Trophoblast cell (in vitro differentiated cells and primary cell): ENCODE measurements around the gene AURKA.
"Not testable (repeated sequence)": the region's sequence is repeated elsewhere in the genome, so short reads cannot be mapped to it uniquely, and the experiment has no call there.

Experiments used
- DNase-seq, 2 donors: peaks; one replicate each; pipeline ENCODE4 v3.0.0-alpha.2; 2016
- H2AFZ ChIP-seq: 2 replicates; pipeline ENCODE4 v1.6.1; 2013; ENCODE audit warnings: low read length, moderate library complexity, mild to moderate bottlenecking; ENCODE audit not compliant: insufficient read depth, poor library complexity
- H2AK5ac ChIP-seq: 2 replicates; pipeline ENCODE4 v1.6.1; 2013; ENCODE audit warnings: mild to moderate bottlenecking, low read length
- H2BK120ac ChIP-seq: 2 replicates; pipeline ENCODE4 v1.6.1; 2013; ENCODE audit warnings: low read length, mild to moderate bottlenecking, moderate library complexity; ENCODE audit not compliant: insufficient read depth, poor library complexity
- H2BK12ac ChIP-seq: 2 replicates; pipeline ENCODE4 v1.6.1; 2013; ENCODE audit warnings: mild to moderate bottlenecking, low read length, moderate library complexity
- H2BK5ac ChIP-seq: 2 replicates; pipeline ENCODE4 v1.6.1; 2013; ENCODE audit warnings: low read length, low read depth, moderate library complexity, mild to moderate bottlenecking; ENCODE audit not compliant: poor library complexity
- H3K14ac ChIP-seq: 2 replicates; pipeline ENCODE4 v1.6.1; 2013; ENCODE audit warnings: mild to moderate bottlenecking, low read length
- H3K18ac ChIP-seq: 2 replicates; pipeline ENCODE4 v1.6.1; 2013; ENCODE audit warnings: mild to moderate bottlenecking, low read length
- H3K23ac ChIP-seq: 2 replicates; pipeline ENCODE4 v1.6.1; 2013; ENCODE audit warnings: low read length
- H3K27ac ChIP-seq: 2 replicates; pipeline ENCODE4 v1.5.1; 2013; ENCODE audit warnings: low read depth, mild to moderate bottlenecking, inconsistent platforms, low read length, moderate library complexity
- H3K27me3 ChIP-seq: 2 replicates; pipeline ENCODE4 v1.6.1; 2013; ENCODE audit warnings: inconsistent platforms, mild to moderate bottlenecking, low read length, moderate library complexity; ENCODE audit not compliant: insufficient read depth
- H3K36me3 ChIP-seq, 2 experiments: 1 replicate in 1 of 2; 2 replicates in 1 of 2; pipeline ENCODE4 v1.6.1; 2013; ENCODE audit warnings: low read length in 2 of 2, mild to moderate bottlenecking in 2 of 2, moderate library complexity in 1 of 2; ENCODE audit not compliant: insufficient read depth in 2 of 2, control insufficient read depth in 1 of 2
- H3K4ac ChIP-seq: 2 replicates; pipeline ENCODE4 v1.6.1; 2013; ENCODE audit warnings: low read depth, mild to moderate bottlenecking, low read length, moderate library complexity
- H3K4me1 ChIP-seq, 2 experiments: 1 replicate in 1 of 2; 2 replicates in 1 of 2; pipeline ENCODE4 v1.6.1; 2013; ENCODE audit warnings: low read length in 2 of 2, mild to moderate bottlenecking in 2 of 2, moderate library complexity in 1 of 2; ENCODE audit not compliant: insufficient read depth in 2 of 2, control insufficient read depth in 1 of 2
- H3K4me2 ChIP-seq: 2 replicates; pipeline ENCODE4 v1.6.1; 2013; ENCODE audit warnings: inconsistent platforms, mild to moderate bottlenecking, low read length, moderate library complexity
- H3K4me3 ChIP-seq: 2 replicates; pipeline ENCODE4 v1.5.1; 2013; ENCODE audit warnings: mild to moderate bottlenecking, low read depth, low read length, inconsistent platforms
- H3K79me1 ChIP-seq: one replicate; pipeline ENCODE4 v1.6.1; 2013; ENCODE audit warnings: low read length
- H3K79me2 ChIP-seq: 2 replicates; pipeline ENCODE4 v1.6.1; 2013; ENCODE audit warnings: low read length, mild to moderate bottlenecking; ENCODE audit not compliant: control insufficient read depth, insufficient read depth, poor library complexity
- H3K9ac ChIP-seq: 2 replicates; pipeline ENCODE4 v1.6.1; 2013; ENCODE audit warnings: mild to moderate bottlenecking, low read length
- H3K9me3 ChIP-seq: 2 replicates; pipeline ENCODE4 v1.6.1; 2013; ENCODE audit warnings: low read depth, mild to moderate bottlenecking, control low read depth, inconsistent platforms, low read length; ENCODE audit not compliant: insufficient read depth
- H4K12ac ChIP-seq: 2 replicates; pipeline ENCODE4 v1.6.1; 2013; ENCODE audit warnings: low read depth, mild to moderate bottlenecking, low read length, moderate library complexity
- H4K8ac ChIP-seq: 2 replicates; pipeline ENCODE4 v1.6.1; 2013; ENCODE audit warnings: low read depth, mild to moderate bottlenecking, low read length, moderate library complexity
- H4K91ac ChIP-seq: one replicate; pipeline ENCODE4 v1.6.1; 2013; ENCODE audit warnings: low read depth, mild to moderate bottlenecking, low read length, moderate library complexity
- WGBS: extraction: QIAGEN DNeasy Blood & Tissue Kit; methylation state at CpG from one replicate; pipeline ENCODE4 v1.1.7; 2013; ENCODE audit warnings: missing lambda C conversion rate; ENCODE audit not compliant: insufficient read length, insufficient coverage; ENCODE audit errors: extremely low coverage; 5-methylcytosine and 5-hydroxymethylcytosine counted together

The AURKA gene

GRCh38 chr20:56412949-56413348 is 20.9 kb upstream of the AURKA start:
- Histone ChIP-seq H3K27ac (no peak overlapping the region), H3K36me3 (peaks cover 2% of the 10 kb centered on the region in 2 experiments), H4K8ac (no peak overlapping the region), H3K14ac (no peak overlapping the region), H4K12ac (no peak overlapping the region), H2AK5ac (no peak overlapping the region), H2AFZ (no peak overlapping the region), H2BK120ac (no peak overlapping the region), H2BK12ac (no peak overlapping the region), H3K4me3 (no peak overlapping the region), H3K18ac (no peak overlapping the region), H3K9me3 (no peaks in the 10 kb centered on the region), H4K91ac (no peak overlapping the region), H3K4me1 (no peaks in the 10 kb centered on the region), H2BK5ac (no peak overlapping the region), H3K4ac (no peak overlapping the region), H3K79me1 (no peaks in the 10 kb centered on the region), H3K79me2 (no peaks in the 10 kb centered on the region), H3K23ac (no peak overlapping the region), H3K9ac (no peak overlapping the region), H3K4me2 (no peak overlapping the region), H3K27me3 (no peaks in the 10 kb centered on the region)
- no peak for DNase-seq
- WGBS = no CpG with 5 or more reads among the region's 3 CpGs

DNA sequence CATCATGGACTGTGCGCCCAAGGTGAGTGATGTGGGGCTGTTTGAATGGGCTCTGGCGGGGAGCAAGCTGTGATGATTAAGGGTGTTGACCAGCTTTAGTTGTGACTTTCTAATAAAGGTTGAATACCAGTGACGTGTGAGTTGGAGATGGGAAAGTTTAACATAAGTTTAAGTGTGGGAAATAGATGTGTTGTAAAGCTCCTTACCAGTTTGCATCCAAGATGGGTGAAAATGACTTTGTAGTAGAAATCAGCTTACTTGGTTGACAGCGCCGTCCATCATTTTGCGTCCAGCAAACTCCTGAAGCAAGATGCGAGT is 20.4 kb upstream of the AURKA start:
- no peak overlapping the region for H2BK120ac ChIP-seq
- no peak overlapping the region for H2AFZ ChIP-seq
- no peak overlapping the region for H3K4me2 ChIP-seq
- DNase-seq = no peak
- H3K9ac ChIP-seq = no peak overlapping the region
- no peaks in the 10 kb centered on the region for H3K79me1 ChIP-seq
- H3K4ac ChIP-seq = no peak overlapping the region
- no peaks in the 10 kb centered on the region for H3K4me1 ChIP-seq
- H3K23ac ChIP-seq = no peak overlapping the region
- H2BK12ac ChIP-seq = no peak overlapping the region
- H3K27me3 ChIP-seq = no peaks in the 10 kb centered on the region
- H3K14ac ChIP-seq = no peak overlapping the region
- no peak overlapping the region for H3K18ac ChIP-seq
- H3K9me3 ChIP-seq = no peaks in the 10 kb centered on the region
- H4K8ac ChIP-seq = no peak overlapping the region
- no peak overlapping the region for H2AK5ac ChIP-seq
- no peaks in the 10 kb centered on the region for H3K79me2 ChIP-seq
- H4K12ac ChIP-seq = no peak overlapping the region
- no peak overlapping the region for H4K91ac ChIP-seq
- H2BK5ac ChIP-seq = no peak overlapping the region
- no peak overlapping the region for H3K27ac ChIP-seq
- H3K36me3 ChIP-seq = peaks cover 5 to 7% of the 10 kb centered on the region in 2 experiments
- H3K4me3 ChIP-seq = no peak overlapping the region
- 100% methylated on average over 1 of the region's 7 CpGs for WGBS

DNA sequence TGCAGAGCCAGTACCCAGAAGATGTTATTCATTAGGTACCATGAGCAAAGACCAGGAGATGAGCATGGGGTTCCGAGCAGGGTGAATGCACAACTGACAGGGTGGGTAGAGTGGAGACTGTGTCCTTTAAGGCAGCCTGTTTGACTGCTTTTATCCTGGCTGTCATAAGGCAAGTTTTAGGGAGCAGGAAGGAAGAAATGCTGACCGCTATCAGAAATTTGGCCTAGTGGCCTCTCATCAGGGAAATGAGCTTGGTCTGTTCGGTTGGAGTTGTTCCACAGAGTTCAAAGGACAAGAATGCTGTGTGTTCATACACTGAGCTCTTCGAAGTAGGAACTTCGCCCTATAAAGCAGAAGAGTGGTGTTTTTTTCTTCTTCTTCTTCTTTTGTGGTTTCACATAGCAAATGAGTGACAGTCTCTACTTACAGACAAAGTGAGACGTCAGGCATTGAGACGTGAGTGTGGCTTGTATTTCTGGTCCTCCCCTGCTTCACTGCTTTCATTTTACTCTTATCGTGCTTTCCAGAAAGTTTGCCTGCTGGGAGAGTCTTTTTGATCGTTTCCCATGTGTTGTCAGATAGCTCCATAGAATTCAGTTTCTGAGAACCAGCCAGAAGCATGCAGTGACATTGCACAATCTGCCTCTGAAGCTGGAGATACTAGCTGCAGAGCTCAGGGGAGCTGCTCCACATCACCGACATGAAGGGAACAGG is 19.9 kb upstream of the AURKA start, which contains the start of gene CASS4:
TSS of gene CASS4 (plus strand) at position 502 of the 714 bp plus-strand sequence. CDS start at position 701, 199 bp downstream.
- H3K4me1 ChIP-seq = no peaks in the 10 kb centered on the region
- H3K23ac ChIP-seq = no peak within 1 kb of the TSS
- H3K79me1 ChIP-seq = no peaks in the 10 kb centered on the region
- H3K27ac ChIP-seq = no peak within 1 kb of the TSS
- H4K12ac ChIP-seq = no peak within 1 kb of the TSS
- no peak within 1 kb of the TSS for H4K91ac ChIP-seq
- H2BK12ac ChIP-seq = no peak within 1 kb of the TSS
- no peak within 1 kb of the TSS for H3K4me3 ChIP-seq
- H2BK120ac ChIP-seq = no peak within 1 kb of the TSS
- H3K9me3 ChIP-seq = no peaks in the 10 kb centered on the region
- no peak within 1 kb of the TSS for H2AFZ ChIP-seq
- no peak within 1 kb of the TSS for H3K9ac ChIP-seq
- H2AK5ac ChIP-seq = no peak within 1 kb of the TSS
- WGBS = no CpG with 5 or more reads among the region's 10 CpGs
- H3K4me2 ChIP-seq = no peak within 1 kb of the TSS
- no peak within 1 kb of the TSS for H2BK5ac ChIP-seq
- H3K18ac ChIP-seq = no peak within 1 kb of the TSS
- H3K14ac ChIP-seq = no peak within 1 kb of the TSS
- H3K79me2 ChIP-seq = no peaks in the 10 kb centered on the region
- H3K36me3 ChIP-seq = peaks cover 8 to 11% of the 10 kb centered on the region in 2 experiments
- H4K8ac ChIP-seq = no peak within 1 kb of the TSS
- H3K4ac ChIP-seq = no peak within 1 kb of the TSS
- H3K27me3 ChIP-seq = no peaks in the 10 kb centered on the region
- no peak for DNase-seq

DNA sequence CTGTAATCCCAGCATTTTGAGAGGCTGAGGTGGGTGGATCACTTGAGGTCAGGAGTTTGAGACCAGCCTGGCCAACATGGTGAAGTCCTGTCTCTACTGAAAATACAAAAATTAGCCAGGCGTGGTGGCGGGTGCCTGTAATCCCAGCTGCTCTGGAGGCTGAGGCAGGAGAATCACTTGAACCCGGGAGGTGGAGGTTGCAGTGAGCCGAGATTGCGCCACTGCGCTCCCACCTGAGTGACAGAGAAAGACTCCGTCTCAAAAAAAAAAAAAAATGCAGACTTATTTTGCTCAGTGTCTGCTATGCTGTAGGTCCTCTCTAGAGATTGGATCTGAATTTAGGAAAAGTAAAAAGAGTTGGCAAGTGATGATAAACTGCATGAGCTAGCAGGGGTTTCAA is 19.3 kb upstream of the AURKA start:
- H3K4me1 ChIP-seq, DNase-seq, H3K9ac ChIP-seq, H2BK5ac ChIP-seq, H2AFZ ChIP-seq, H3K27ac ChIP-seq, H4K12ac ChIP-seq, H4K91ac ChIP-seq, H3K79me2 ChIP-seq, H4K8ac ChIP-seq, H3K18ac ChIP-seq, H3K27me3 ChIP-seq, H3K23ac ChIP-seq, H3K4ac ChIP-seq, H2BK120ac ChIP-seq, H2BK12ac ChIP-seq, H3K14ac ChIP-seq, H2AK5ac ChIP-seq, H3K9me3 ChIP-seq, H3K79me1 ChIP-seq, H3K4me3 ChIP-seq, H3K4me2 ChIP-seq: not testable (repeated sequence)
- WGBS = no CpG with 5 or more reads among the region's 7 CpGs
- peaks cover 11 to 15% of the 10 kb centered on the region in 2 experiments for H3K36me3 ChIP-seq
